ENCODE results near the gene CREB1.

GRCh38 chr2:207490441-207490840 is 39.3 kb upstream of the CREB1 start:
- TF ChIP-seq CTCF (IDR thresholded peaks at IDR 0.05) (no peak), POLR2A (IDR thresholded peaks at IDR 0.05) (no peak)

All from thyroid gland (tissue), 4 donors.